IPS-18a (cell line): ENCODE measurements around the gene PREX1.

Experiments
- H3K27ac ChIP-seq: one replicate; pipeline ENCODE4 v1.5.1; 2013; ENCODE audit warnings: low read length
- H3K27me3 ChIP-seq: one replicate; pipeline ENCODE4 v1.6.1; 2013; ENCODE audit warnings: mild to moderate bottlenecking, low read length; ENCODE audit not compliant: control insufficient read depth, insufficient read depth
- H3K36me3 ChIP-seq: one replicate; pipeline ENCODE4 v1.6.1; 2013; ENCODE audit warnings: low read depth, low read length; ENCODE audit not compliant: control insufficient read depth
- H3K4me1 ChIP-seq: one replicate; pipeline ENCODE4 v1.6.1; 2013; ENCODE audit warnings: low read depth, low read length; ENCODE audit not compliant: control insufficient read depth
- H3K4me3 ChIP-seq: one replicate; pipeline ENCODE4 v1.5.1; 2013; ENCODE audit warnings: low read length
- H3K9ac ChIP-seq: one replicate; pipeline ENCODE4 v1.6.1; 2013; ENCODE audit warnings: mild to moderate bottlenecking, low read length, moderate library complexity
- H3K9me3 ChIP-seq: one replicate; pipeline ENCODE4 v1.6.1; 2013; ENCODE audit warnings: low read depth, low read length; ENCODE audit not compliant: control insufficient read depth

PREX1 gene

DNA sequence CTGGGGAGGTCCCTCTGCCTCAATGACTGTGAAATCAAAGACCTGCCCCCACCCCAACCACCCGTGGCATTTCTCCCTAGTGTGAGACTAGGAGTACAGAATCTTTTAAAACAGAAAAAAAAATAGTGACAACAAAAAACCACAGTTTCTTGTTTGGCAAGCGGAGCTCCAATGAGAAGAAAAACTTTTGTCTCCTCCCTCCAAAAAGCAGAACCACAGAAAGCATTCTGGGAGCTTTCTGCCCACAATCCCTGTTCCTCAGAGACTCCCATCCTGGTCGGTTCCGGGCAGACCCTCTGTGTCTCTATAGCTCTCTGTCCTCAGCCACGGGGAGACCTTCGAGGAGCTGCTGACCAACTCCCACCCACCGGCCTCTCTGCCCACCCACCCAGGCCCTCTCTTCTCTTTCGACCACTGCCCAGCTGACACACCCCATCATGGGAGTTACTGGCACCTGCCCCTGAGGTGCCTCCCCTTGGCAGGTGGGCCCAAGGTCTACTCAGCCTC lies 4.9 kb downstream of the PREX1 start:
- H3K27me3 ChIP-seq = peaks cover 29% of the 10 kb centered on the region
- peaks cover 17% of the 10 kb centered on the region for H3K4me1 ChIP-seq
- no peak overlapping the region for H3K27ac ChIP-seq
- H3K9ac ChIP-seq = no peak overlapping the region
- no peaks in the 10 kb centered on the region for H3K9me3 ChIP-seq
- no peaks in the 10 kb centered on the region for H3K36me3 ChIP-seq
- H3K4me3 ChIP-seq = no peak overlapping the region

DNA sequence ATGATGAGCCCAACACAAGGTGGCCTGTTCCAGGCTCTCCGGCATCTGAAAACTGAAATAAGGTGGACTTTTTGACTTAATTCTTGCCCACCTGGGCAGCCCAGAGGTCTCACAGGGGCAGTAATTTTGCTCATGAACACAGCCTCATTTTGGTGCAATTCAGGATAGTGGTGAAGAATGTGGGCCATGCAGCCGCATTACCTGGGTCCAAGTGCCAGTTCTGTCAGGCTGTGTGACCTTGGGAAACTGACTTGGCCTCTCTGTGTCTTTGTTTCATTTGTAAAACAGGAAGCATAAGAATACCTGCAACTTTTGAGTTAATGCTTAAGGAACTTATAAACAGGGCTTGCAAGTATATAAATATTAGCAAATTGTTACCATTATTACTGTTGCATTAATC lies 5.6 kb downstream of the PREX1 start:
- peaks cover 17% of the 10 kb centered on the region for H3K4me1 ChIP-seq
- no peak overlapping the region for H3K27ac ChIP-seq
- H3K9me3 ChIP-seq = no peaks in the 10 kb centered on the region
- no peak overlapping the region for H3K4me3 ChIP-seq
- H3K9ac ChIP-seq = no peak overlapping the region
- H3K36me3 ChIP-seq = no peaks in the 10 kb centered on the region
- H3K27me3 ChIP-seq = peaks cover 29% of the 10 kb centered on the region

DNA sequence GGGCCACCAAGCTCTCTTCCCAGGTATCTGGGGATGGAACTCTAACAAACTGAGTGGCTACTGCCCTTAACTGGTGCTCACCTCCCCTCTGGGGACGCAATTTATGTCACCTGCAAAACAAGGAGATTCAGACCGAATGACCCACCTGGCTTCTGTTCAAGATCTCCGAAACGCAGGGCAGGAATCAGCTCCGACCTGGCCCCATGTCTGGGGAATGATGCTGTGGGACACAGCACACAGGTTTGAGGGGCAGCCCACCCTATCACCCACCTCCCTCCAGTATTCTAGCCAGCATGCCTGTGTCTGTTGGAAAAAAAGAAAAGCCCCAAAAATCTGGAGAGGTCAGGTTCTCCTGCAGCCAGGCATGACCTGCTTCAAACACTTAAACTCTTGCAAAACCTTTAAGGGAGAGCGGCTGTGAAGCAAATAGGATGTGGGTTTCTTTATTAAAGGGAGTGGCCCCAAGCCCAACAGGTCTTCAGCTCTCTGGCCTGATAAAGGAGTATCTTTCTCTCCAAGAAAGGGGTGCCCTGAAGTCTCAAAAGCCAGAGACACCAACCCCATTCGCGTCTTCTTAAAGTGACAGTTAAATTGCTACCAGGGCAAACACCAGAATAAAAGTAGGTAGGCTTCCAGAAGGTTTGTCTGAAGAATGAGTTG lies 6.4 kb downstream of the PREX1 start:
- Histone ChIP-seq H3K36me3 (no peaks in the 10 kb centered on the region), H3K27me3 (peaks cover 21% of the 10 kb centered on the region), H3K4me1 (peaks cover 17% of the 10 kb centered on the region), H3K27ac (no peak overlapping the region), H3K9ac (no peak overlapping the region), H3K4me3 (no peak overlapping the region), H3K9me3 (no peaks in the 10 kb centered on the region)

GRCh38 chr20:48820649-48820973 lies 7.2 kb downstream of the PREX1 start:
- peaks cover 17% of the 10 kb centered on the region for H3K27me3 ChIP-seq
- H3K4me3 ChIP-seq = no peak overlapping the region
- no peak overlapping the region for H3K9ac ChIP-seq
- H3K4me1 ChIP-seq = peaks cover 14% of the 10 kb centered on the region
- no peaks in the 10 kb centered on the region for H3K36me3 ChIP-seq
- no peaks in the 10 kb centered on the region for H3K9me3 ChIP-seq
- no peak overlapping the region for H3K27ac ChIP-seq

- Histone ChIP-seq H3K27me3 (peaks cover 11% of the 10 kb centered on the region), H3K4me1 (peaks cover 8% of the 10 kb centered on the region), H3K9ac (no peak overlapping the region), H3K36me3 (no peaks in the 10 kb centered on the region), H3K9me3 (no peaks in the 10 kb centered on the region), H3K27ac (no peak overlapping the region), H3K4me3 (no peak overlapping the region)
Measured at GRCh38 chr20:48819821-48820648, 7.8 kb downstream of the PREX1 start.

GRCh38 chr20:48819089-48819488 lies 8.7 kb downstream of the PREX1 start:
- H3K36me3 ChIP-seq = no peaks in the 10 kb centered on the region
- H3K9ac ChIP-seq = no peak overlapping the region
- H3K4me1 ChIP-seq = peaks cover 4% of the 10 kb centered on the region
- H3K4me3 ChIP-seq = no peak overlapping the region
- H3K27ac ChIP-seq = no peak overlapping the region
- H3K27me3 ChIP-seq = peaks cover 2% of the 10 kb centered on the region
- H3K9me3 ChIP-seq = no peaks in the 10 kb centered on the region

GRCh38 chr20:48818481-48818987 lies 9.3 kb downstream of the PREX1 start:
- H3K27ac ChIP-seq = no peak overlapping the region
- peaks cover 4% of the 10 kb centered on the region for H3K4me1 ChIP-seq
- no peak overlapping the region for H3K4me3 ChIP-seq
- no peaks in the 10 kb centered on the region for H3K27me3 ChIP-seq
- H3K36me3 ChIP-seq = no peaks in the 10 kb centered on the region
- H3K9me3 ChIP-seq = no peaks in the 10 kb centered on the region
- no peak overlapping the region for H3K9ac ChIP-seq

DNA sequence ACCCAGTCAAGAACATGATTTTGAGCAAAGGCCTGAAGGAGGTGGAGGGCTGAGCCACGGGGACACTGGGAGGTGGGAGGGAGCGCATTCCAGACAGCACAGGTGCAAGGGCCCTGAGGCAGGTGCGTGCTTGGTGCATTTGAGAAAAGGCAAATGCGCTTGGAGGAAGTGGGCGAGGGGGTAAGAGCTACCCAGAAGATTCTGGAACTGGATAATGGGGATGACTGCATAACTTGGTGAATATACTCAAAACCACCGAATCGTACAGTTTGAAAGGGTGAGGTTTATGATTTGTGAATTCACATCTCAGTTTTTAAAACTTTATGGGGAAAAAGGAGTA lies 9.8 kb downstream of the PREX1 start:
- Histone ChIP-seq H3K9ac (no peak overlapping the region), H3K27ac (no peak overlapping the region), H3K4me1 (peaks cover 4% of the 10 kb centered on the region)

DNA sequence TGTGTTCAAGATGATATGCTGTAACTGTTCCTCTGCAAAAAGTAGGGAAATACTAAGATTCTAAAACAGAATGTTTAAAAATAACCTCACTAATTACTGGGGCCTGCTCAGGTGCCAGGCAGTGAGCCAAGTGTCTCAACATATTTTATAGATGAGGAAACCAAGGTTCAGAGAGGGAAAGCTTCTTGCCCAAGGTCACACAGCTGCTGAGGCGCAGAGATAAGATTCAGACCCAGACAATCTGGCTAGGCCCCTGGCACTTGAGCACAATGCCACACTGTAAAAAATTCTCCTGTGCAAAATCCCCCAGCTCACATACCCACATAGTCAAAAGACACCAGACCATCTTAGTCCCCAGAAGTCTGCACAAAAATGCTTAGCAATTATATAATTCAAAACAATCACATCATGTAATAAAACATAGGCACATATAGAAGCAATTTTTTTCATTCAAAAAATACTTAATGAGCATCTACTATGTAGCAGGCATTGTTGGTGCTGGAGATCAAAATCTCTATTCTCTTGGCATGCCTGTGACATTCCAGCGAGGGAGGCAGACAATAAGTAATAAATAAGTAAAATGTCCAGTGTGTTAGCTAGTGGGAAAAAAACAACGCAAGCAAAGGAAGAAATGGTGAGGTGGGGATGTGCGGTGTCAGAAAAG lies 10.3 kb downstream of the PREX1 start:
- Histone ChIP-seq H3K4me1 (peaks cover 4% of the 10 kb centered on the region), H3K9me3 (no peaks in the 10 kb centered on the region), H3K4me3 (no peak overlapping the region), H3K9ac (no peak overlapping the region), H3K36me3 (no peaks in the 10 kb centered on the region), H3K27me3 (no peaks in the 10 kb centered on the region), H3K27ac (no peak overlapping the region)

More for the DNA sequence above, 9.8 kb downstream of the PREX1 start:
- Histone ChIP-seq H3K9me3 (no peaks in the 10 kb centered on the region), H3K27me3 (no peaks in the 10 kb centered on the region), H3K36me3 (no peaks in the 10 kb centered on the region), H3K4me3 (no peak overlapping the region)

DNA sequence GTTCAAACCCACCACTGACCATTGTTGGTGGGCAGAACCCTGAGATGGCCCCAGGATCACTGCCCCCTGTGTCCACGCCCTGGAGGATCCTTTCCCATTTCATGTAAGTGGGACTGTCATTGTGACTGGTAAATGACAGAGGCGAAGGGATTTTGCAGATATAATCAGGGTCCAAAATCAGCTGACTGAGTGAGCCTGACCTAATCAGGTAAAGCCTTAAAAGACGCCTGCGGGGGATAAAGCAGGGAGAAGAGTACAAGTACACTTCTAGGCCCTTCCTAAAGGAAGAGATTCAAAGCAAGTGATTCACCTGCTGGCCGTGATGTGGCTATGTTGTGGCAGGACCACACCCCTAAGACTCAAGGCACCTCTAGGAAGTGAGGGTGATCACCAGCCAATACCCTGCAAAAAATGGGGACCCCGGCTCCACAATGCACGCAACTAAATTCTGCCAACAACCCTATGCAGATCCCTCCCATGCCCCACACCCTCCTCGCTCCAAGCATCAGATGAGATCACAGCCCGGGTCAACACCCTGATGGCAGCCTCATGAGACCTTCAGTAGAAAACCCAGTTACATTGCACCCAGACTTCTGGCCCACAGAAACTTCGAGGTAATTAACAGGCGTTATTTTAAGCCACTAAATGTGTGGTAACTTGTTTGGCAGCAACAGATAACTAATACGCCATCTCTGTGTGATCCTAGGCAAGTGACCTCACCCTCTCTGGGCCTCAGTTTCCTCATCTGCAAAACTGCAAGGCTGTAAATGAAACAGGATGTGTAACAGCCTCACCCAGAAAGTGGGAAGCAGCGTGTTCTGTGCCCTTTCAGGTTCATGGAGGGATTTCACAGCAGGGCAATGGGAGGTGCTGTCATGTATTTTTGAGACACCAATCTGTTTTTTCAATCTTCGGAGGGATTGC lies 11.3 kb downstream of the PREX1 start:
- H3K27me3 ChIP-seq = no peaks in the 10 kb centered on the region
- H3K4me1 ChIP-seq = peaks cover 4% of the 10 kb centered on the region
- no peaks in the 10 kb centered on the region for H3K9me3 ChIP-seq
- H3K36me3 ChIP-seq = no peaks in the 10 kb centered on the region
- H3K27ac ChIP-seq = no peak overlapping the region
- no peak overlapping the region for H3K4me3 ChIP-seq
- no peak overlapping the region for H3K9ac ChIP-seq

GRCh38 chr20:48815537-48815936 lies 12.3 kb downstream of the PREX1 start:
- Histone ChIP-seq H3K36me3 (no peaks in the 10 kb centered on the region), H3K27ac (no peak overlapping the region)

More at GRCh38 chr20:48815537-48815936, 12.3 kb downstream of the PREX1 start:
- Histone ChIP-seq H3K27me3 (no peaks in the 10 kb centered on the region), H3K9ac (no peak overlapping the region), H3K9me3 (no peaks in the 10 kb centered on the region), H3K4me3 (no peak overlapping the region), H3K4me1 (peaks cover 4% of the 10 kb centered on the region)
